ENCODE data around the gene KRT78. TPM values are rescaled to one million over a fixed set of nuclear protein-coding genes. Genes with fewer than 3 reads are reported as not detected.

KRT78 gene
- total RNA-seq, 1 donor from 2014 or later, result not detected

DNA sequence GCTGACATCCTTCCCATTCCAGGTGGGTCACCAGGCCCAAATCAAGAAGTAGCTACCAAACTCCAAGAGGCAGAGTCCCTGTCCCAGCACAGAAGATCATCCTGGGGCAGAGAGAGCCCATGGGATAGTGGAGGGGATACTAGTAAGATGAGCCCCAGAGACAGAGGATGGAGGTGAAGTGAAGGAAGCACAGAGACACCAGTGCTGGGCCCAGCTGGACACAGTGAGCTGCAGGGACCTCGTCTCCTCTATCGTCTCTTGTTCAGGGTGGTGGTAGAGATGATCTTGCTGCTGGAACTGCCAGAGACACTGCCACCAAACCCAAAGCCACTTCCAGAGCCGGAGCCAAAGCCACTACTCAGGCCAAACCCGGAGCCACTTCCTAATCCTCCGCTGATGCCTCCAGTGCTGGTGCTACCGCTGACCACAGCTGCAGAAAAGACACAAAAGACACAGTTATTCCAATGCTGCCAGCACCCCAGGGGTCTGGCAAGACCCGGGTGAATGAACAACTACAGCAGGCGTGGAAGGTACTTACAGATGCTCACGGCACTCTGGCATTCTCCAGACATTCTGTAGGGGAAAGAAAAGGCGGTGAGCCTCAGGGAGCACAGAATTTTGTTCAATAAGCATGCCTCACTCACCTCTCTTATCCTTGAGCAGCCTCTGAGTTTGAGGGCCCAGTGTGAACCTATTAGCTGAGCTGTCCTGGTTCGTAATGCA lies 41.8 kb downstream of the KRT78 start:
- Histone ChIP-seq H3K27me3 (ENCODE audit: control insufficient read depth, insufficient read depth, low read length) (peaks cover 7% of the 10 kb centered on the region), H3K36me3 (ENCODE audit: control insufficient read depth, insufficient read depth, low read length) (no peaks in the 10 kb centered on the region), H3K4me3 (ENCODE audit: low read depth, low read length) (no peak overlapping the region)
- TF ChIP-seq, protein P1, sequence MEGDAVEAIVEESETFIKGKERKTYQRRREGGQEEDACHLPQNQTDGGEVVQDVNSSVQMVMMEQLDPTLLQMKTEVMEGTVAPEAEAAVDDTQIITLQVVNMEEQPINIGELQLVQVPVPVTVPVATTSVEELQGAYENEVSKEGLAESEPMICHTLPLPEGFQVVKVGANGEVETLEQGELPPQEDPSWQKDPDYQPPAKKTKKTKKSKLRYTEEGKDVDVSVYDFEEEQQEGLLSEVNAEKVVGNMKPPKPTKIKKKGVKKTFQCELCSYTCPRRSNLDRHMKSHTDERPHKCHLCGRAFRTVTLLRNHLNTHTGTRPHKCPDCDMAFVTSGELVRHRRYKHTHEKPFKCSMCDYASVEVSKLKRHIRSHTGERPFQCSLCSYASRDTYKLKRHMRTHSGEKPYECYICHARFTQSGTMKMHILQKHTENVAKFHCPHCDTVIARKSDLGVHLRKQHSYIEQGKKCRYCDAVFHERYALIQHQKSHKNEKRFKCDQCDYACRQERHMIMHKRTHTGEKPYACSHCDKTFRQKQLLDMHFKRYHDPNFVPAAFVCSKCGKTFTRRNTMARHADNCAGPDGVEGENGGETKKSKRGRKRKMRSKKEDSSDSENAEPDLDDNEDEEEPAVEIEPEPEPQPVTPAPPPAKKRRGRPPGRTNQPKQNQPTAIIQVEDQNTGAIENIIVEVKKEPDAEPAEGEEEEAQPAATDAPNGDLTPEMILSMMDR (IDR thresholded peaks at IDR 0.05; ENCODE audit: insufficient read depth, low read length, poor library complexity, severe bottlenecking), result no peak
- no peak for DNase-seq (ENCODE audit: low read depth)

DNA sequence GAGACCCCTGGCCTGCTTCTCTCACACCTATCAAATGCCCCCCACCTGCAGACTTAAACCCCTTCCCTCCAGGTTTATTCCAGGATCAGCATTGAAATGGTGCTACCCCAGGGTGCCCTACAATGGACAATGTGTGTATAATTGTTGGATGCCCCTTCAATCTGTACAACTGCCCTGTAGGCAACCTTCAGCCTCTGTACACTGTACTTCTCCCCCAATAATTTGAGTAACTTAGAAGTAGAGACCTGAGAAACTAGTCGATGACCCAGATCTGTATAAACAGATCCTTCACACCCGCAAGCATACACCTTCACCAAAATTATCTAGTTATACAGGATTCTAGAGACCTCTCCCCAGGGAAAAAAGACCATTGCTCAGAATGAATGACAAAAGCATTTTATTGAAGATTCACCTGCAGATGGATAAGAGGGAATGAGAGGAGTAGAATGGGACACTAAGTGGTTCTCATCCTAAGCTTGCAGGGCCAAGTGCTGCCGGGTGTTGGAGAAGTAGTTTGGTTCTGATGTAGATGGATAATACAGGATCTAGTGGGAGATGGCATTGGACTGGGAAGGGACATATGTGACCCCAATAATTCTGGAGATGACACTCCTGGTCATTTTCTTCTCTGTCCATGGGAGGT lies 42.5 kb downstream of the KRT78 start:
- TF ChIP-seq, protein P1 (IDR thresholded peaks at IDR 0.05; ENCODE audit: insufficient read depth, low read length, poor library complexity, severe bottlenecking), result no peak
- no peaks in the 10 kb centered on the region for H3K36me3 ChIP-seq (ENCODE audit: control insufficient read depth, insufficient read depth, low read length)
- DNase-seq (ENCODE audit: low read depth), result no peak
- peaks cover 7% of the 10 kb centered on the region for H3K27me3 ChIP-seq (ENCODE audit: control insufficient read depth, insufficient read depth, low read length)
- H3K4me3 ChIP-seq (ENCODE audit: low read depth, low read length), result no peak overlapping the region

DNA sequence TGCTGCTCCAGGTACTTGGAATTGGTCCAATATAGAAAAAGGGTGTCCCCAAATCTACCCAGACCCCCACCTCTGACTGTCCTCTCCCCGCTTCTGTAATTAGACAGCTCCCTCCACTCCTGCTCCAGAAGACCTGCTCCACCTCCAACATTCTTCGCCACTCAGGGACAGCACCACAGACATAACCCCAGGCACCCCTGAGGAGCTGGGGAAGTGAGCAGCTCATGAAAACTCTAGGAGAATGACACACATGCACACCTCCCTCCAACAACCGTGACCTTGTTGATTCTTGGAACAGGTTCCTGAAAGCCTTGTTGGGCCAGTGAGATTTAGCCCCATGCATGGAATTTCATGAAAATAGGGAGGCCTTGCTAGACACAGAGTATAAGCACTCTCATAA lies 43.1 kb downstream of the KRT78 start:
- Histone ChIP-seq H3K4me3 (ENCODE audit: low read depth, low read length) (no peak overlapping the region), H3K36me3 (ENCODE audit: control insufficient read depth, insufficient read depth, low read length) (no peaks in the 10 kb centered on the region), H3K27me3 (ENCODE audit: control insufficient read depth, insufficient read depth, low read length) (peaks cover 7% of the 10 kb centered on the region)
- DNase-seq (ENCODE audit: low read depth), result no peak
- TF ChIP-seq, protein P1 (IDR thresholded peaks at IDR 0.05; ENCODE audit: insufficient read depth, low read length, poor library complexity, severe bottlenecking), result no peak

DNA sequence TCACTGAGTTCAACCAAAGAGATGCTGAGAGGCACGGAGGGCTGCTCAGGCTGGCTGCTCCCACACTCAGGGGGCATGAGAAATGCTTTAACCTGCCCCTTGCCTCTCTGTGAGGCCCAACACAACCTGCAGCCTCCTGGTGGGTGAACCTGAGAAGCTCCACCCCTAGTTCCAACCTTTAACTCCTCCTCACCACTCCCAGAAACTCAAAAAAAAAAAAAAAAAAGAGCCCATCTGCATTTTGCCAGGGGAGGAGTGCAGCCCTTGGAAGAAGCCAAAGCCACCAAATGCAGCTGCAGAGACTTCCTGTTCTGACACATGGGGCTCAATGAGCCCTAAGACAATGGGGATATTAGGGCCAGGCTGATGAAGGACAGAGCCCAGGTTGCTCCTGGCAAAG lies 43.8 kb downstream of the KRT78 start:
- H3K27me3 ChIP-seq (ENCODE audit: control insufficient read depth, insufficient read depth, low read length), result peaks cover 5% of the 10 kb centered on the region
- H3K36me3 ChIP-seq (ENCODE audit: control insufficient read depth, insufficient read depth, low read length), result no peaks in the 10 kb centered on the region
- TF ChIP-seq, protein P1 (IDR thresholded peaks at IDR 0.05; ENCODE audit: insufficient read depth, low read length, poor library complexity, severe bottlenecking), result no peak
- no peak overlapping the region for H3K4me3 ChIP-seq (ENCODE audit: low read depth, low read length)
- no peak for DNase-seq (ENCODE audit: low read depth)

DNA sequence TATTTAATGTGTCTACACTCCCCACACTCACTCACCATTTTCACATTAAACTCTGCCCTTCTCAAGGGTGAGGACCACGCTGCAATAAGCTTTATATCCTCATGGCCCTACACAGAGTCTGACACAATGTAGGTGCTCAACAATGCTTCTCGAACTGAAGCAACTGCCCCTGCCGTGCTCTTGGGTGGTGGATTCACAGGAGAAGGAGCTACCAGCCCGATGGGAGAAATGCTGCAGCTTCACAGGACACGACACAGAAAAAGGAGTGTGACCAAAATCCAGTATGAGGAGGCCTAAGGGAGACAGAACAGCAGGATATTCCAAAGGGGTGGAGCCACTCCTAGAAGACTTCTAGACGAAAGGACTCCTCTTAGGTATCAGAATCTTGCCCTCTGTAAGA lies 46.4 kb downstream of the KRT78 start:
- no peak overlapping the region for H3K4me3 ChIP-seq (ENCODE audit: low read depth, low read length)
- H3K27me3 ChIP-seq (ENCODE audit: control insufficient read depth, insufficient read depth, low read length), result no peaks in the 10 kb centered on the region
- no peaks in the 10 kb centered on the region for H3K36me3 ChIP-seq (ENCODE audit: control insufficient read depth, insufficient read depth, low read length)
- no peak for DNase-seq (ENCODE audit: low read depth)
- TF ChIP-seq, protein P1 (IDR thresholded peaks at IDR 0.05; ENCODE audit: insufficient read depth, low read length, poor library complexity, severe bottlenecking), result no peak

Data from kidney epithelial cell (primary cell).